OCI-M1 (cell line): ENCODE measurements around the gene SLC25A44.

Source experiments
- DNase-seq: peaks from one replicate; lab custom pipeline; 2025; lab: John Stamatoyannopoulos, UW

Gene SLC25A44

GRCh38 chr1:156241926-156242325 is 48.0 kb downstream of the SLC25A44 start, which contains the start of gene BGLAP:
Gene BGLAP, plus strand, starts transcription at chr1:156242184. Its CDS starts 48 bp downstream, at chr1:156242232.
- no peak for DNase-seq

GRCh38 chr1:156242738-156243137 is 48.8 kb downstream of the SLC25A44 start:
- DNase-seq, result no peak

DNA sequence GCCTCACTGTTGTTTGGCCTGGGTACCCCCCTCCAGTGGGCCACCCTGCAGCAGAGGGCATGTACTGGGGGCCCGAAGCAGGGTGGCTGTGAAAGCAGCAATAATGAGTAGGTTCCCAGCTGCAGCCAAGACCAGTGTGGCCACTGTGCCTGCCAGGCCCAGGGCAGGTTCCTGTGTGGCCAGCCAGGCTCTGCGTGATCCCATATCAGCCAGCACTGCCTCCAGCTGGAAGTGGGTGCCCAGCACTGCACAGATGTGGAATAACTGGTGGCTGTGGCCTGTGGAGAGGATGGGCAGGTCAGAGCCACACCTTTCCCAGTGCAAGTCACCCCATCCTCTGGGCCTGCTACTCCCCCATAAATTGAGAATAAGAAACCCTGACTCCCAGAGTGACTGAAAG is 50.2 kb downstream of the SLC25A44 start:
- no peak for DNase-seq

DNA sequence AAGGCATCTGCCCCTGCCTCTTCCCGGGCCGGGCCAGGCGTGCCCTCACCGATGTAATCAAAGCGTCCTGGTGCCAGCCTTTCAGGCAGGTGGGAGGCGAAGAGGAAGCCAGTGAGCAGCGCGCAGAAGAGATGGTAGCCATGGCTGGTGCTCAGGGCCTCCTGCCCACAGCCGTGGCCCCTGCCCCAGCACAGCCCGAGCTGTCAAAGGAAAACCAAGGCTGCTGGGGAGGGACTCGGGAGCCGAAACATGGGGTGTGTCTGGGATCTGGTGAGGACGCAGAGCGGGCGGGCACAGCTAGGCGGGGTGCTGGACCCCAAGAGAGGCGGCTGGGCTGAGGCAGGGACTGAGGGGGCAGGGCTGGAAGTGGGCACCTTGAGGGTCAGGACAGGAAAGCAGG is 50.8 kb downstream of the SLC25A44 start:
- no peak for DNase-seq

DNA sequence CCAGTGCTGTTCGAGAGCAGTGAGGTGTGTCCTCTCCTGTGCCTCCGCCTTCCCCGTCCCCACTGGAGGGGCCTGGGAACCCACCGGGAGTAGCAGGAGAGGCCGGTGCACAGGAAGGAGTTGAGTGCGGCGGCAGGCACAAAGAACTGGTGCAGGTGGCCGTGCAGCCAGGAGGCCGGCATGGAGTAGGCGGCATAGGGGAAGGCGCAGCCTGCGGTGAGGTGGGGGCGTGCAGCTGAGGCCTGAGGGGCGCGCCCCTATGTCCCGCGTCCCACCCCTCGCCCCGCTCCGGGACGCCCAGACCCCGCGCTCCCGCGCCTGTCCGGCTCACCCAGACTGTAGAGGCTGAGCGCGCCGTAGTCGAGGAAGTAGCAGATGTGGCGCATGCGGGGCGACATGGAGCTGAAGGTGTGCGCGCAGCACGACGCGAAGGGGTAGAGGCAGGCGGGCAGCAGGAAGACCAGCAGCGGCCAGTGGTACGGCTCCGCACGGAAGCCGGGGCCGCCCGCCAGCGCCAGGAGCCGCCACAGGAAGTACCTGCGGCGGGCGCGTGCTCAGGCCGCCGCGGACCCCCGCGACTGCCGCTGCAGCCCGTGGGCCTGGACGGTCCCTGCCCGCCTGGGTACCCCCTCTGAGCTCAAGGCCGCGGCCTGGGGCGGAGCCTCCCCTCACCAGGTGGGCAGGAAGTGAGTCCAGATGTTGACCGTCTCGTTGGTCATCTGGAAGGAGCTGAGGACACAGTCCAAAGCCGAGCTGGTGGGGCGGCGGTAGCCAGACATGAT is 51.7 kb downstream of the SLC25A44 start:
- no peak for DNase-seq

DNA sequence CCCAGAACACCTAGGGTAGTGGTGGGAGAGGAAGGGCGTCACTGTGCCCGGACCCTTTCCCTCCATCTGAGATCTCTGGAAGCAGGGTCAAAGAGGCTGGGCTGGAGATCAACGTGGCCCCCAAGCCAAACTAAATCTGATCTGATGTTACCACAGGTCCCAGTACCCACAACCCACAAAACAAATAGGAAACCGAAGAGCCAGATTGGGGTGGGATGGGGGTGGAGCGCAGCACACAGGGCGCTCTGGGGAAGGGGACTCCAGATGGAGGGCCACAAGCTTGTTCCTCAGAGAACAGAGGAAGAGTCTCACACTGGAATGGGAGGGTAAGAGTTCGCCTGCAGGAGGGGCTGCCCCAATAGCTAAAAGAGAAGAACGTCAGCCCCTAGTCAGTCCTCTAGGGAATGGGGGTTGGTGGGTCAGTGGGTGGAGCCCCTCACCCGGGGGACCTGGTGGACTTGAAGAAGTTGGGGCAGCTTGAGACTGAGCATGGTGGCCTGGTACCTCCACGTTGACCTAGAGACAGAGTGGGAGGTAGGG is 52.4 kb downstream of the SLC25A44 start:
- DNase-seq, result no peak

GRCh38 chr1:156246781-156247459 is 53.0 kb downstream of the SLC25A44 start:
- DNase-seq, result no peak

DNA sequence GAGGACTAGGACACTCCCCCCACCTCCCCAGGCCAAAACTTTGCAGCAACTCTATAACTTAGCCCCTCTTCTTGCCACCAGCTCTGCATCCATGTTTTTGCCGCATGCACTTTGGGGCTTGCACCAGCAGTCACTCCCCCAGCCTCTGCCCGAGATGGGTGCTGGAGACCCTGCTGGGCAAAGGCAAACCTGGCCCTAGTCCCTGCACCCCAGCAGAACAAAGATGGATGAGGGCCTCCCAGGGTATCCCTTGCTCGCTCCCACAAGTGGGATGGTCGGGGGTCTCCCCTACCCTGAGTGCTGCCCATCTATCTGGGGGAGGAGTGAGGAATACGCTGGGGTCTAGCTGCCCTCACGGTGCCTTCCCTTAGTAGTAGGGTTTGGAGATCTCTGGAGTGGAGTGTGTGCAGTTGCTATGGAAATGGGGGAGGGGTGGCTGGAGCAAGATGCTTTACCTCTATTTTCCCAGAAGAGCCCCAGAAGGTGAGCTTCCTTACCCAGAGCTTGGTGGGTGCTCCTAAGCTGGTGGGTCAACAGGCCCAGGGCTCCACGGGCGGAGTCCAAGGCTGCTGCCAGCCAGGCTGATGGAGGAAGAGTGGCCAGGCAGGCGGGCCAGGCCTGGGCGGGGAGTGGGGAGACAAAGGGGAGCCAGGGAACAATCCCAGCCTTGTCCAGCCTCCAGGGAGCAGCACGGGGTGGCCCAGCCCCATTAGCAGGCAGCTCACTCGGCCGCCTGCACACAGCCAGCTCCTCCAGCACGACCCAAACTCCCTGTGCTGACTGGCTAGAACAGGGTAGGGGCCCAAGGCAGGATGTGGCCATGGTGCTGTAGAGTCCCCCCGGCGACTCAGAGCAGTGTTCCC is 53.8 kb downstream of the SLC25A44 start, which contains the start of gene PAQR6:
Gene PAQR6, minus strand, starts transcription at position 597 of the 863 bp plus-strand sequence. CDS start 1,325 bp downstream, outside the sequence.
- no peak for DNase-seq

DNA sequence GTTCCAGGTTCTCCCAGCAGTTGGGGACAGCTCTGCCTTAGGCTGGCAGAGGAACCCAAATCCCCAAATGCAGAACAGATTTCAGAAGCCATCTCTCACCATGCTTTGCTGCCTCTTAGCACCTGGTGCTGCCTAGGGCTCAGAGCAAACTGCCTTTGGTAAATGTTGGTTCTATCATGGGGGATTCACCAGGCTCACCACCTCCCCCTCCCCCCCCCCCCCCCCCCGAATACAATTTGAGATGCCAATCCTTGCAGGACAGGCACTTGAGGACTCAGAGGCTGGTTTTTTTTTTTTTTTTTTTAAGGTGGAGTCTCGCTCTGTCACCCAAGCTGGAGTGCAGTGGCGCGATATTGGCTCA is 54.4 kb downstream of the SLC25A44 start:
- DNase-seq, result no peak

- no peak for DNase-seq
Measured at GRCh38 chr1:156249593-156249992, 55.7 kb downstream of the SLC25A44 start.

GRCh38 chr1:156251527-156251926 is 57.6 kb downstream of the SLC25A44 start:
- DNase-seq, result no peak

- no peak for DNase-seq
Measured at GRCh38 chr1:156253634-156254033, 59.7 kb downstream of the SLC25A44 start.

GRCh38 chr1:156257711-156258110 is 63.8 kb downstream of the SLC25A44 start:
- DNase-seq, result no peak

- no peak for DNase-seq
Measured at GRCh38 chr1:156258859-156259258, 65.0 kb downstream of the SLC25A44 start.

GRCh38 chr1:156259805-156260204 is 65.9 kb downstream of the SLC25A44 start:
- no peak for DNase-seq

DNA sequence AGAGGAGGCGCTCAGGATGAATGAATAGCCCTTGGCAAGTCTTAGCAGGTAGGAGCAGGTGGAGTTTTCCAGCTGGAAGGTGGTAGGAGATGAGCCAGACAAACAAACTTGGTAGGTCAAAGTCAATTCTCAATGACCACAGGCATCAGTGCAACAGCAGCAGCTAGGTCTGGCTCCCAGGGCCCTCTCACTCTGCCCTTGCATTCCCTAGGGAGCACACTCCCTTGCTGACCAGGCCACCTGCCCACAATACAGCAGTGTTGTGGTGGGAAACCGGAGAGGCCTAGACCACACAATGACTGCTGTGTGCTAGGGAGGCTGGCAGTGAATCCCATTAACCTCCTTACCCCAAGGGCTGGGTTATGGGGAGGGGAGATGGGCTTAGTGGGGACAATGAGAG is 67.0 kb downstream of the SLC25A44 start:
- DNase-seq, result no peak
